Sigmoid colon (tissue), 4 donors: ENCODE measurements around the gene HSPB7.
"Not testable (repeated sequence)": the region's sequence is repeated elsewhere in the genome, so short reads cannot be mapped to it uniquely, and the experiment has no call there.

Experiments
- POLR2A ChIP-seq, 2 donors: fragments of 450-650 bp; IDR thresholded peaks; one replicate each; pipeline ENCODE4 v1.6.1; 2016; ENCODE audit warnings: antibody characterized with exemption in 2 of 2, mild to moderate bottlenecking in 2 of 2, moderate library complexity in 2 of 2
- POLR2AphosphoS5 ChIP-seq, 4 donors: sonication (generic); formaldehyde crosslinking; IDR thresholded peaks; one replicate each; pipeline ENCODE4 v1.6.1; 2017; ENCODE audit warnings: antibody characterized with exemption in 4 of 4
- TF ChIP-seq, protein P1 (sequence below), 4 experiments: fragments of 450-650 bp in 3 of 4; fragments of 200-600 bp in 1 of 4; IDR thresholded peaks; one replicate each; pipeline ENCODE4 v1.5.1; 2016 to 2019; ENCODE audit warnings: antibody characterized with exemption in 4 of 4, mild to moderate bottlenecking in 3 of 4, moderate library complexity in 2 of 4

- not testable (repeated sequence) for TF ChIP-seq POLR2A, POLR2AphosphoS5 (IDR thresholded peaks at IDR 0.05)
- TF ChIP-seq, protein P1, sequence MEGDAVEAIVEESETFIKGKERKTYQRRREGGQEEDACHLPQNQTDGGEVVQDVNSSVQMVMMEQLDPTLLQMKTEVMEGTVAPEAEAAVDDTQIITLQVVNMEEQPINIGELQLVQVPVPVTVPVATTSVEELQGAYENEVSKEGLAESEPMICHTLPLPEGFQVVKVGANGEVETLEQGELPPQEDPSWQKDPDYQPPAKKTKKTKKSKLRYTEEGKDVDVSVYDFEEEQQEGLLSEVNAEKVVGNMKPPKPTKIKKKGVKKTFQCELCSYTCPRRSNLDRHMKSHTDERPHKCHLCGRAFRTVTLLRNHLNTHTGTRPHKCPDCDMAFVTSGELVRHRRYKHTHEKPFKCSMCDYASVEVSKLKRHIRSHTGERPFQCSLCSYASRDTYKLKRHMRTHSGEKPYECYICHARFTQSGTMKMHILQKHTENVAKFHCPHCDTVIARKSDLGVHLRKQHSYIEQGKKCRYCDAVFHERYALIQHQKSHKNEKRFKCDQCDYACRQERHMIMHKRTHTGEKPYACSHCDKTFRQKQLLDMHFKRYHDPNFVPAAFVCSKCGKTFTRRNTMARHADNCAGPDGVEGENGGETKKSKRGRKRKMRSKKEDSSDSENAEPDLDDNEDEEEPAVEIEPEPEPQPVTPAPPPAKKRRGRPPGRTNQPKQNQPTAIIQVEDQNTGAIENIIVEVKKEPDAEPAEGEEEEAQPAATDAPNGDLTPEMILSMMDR (IDR thresholded peaks at IDR 0.05) = not testable (repeated sequence)
Observed at GRCh38 chr1:16062687-16063075, 44.8 kb upstream of the HSPB7 start.
